Measurements from ENCODE around the gene C9orf153. TPM values are rescaled to one million over a fixed set of nuclear protein-coding genes. Genes with fewer than 3 reads are reported as not detected.

C9orf153 gene
- polyA plus RNA-seq, 1 donor from 2014 or later = not detected

- H3K79me2 ChIP-seq (replicated peaks; ENCODE audit: insufficient read depth, low read length) = no peaks in the 10 kb centered on the region
- H3K27ac ChIP-seq (ENCODE audit: low read length) = no peak overlapping the region
- TF ChIP-seq RAD21 (conservative IDR thresholded peaks at IDR 0.05) (no peak), TAF1 (IDR thresholded peaks at IDR 0.05; ENCODE audit: low read depth) (no peak), MXI1 (conservative IDR thresholded peaks at IDR 0.05; ENCODE audit: poor library complexity, severe bottlenecking) (no peak), POLR2AphosphoS5 (IDR thresholded peaks at IDR 0.05) (no peak), CTCF (IDR thresholded peaks at IDR 0.05; ENCODE audit: poor library complexity, severe bottlenecking) (no peak), SMC3 (conservative IDR thresholded peaks at IDR 0.05; ENCODE audit: poor library complexity) (no peak), EZH2 (IDR thresholded peaks at IDR 0.05; ENCODE audit: borderline replicate concordance, insufficient read depth, low read length, poor library complexity, severe bottlenecking) (no peak), EP300 (conservative IDR thresholded peaks at IDR 0.05; ENCODE audit: poor library complexity, severe bottlenecking) (no peak), REST (IDR thresholded peaks at IDR 0.05; ENCODE audit: borderline replicate concordance) (no peak)
- H3K4me2 ChIP-seq (ENCODE audit: low read length) = no peak overlapping the region
- no peak overlapping the region for H3K4me3 ChIP-seq (ENCODE audit: low read length)
- no peaks in the 10 kb centered on the region for H3K27me3 ChIP-seq (ENCODE audit: insufficient read depth, low read depth, low read length)
- no peaks in the 10 kb centered on the region for H3K36me3 ChIP-seq (ENCODE audit: insufficient read depth, low read length)
- no peaks in the 10 kb centered on the region for H3K9me2 ChIP-seq (ENCODE audit: insufficient read depth, low read length)
- H3F3A ChIP-seq (ENCODE audit: insufficient read depth, low read length, poor library complexity, severe bottlenecking) = no peaks in the 10 kb centered on the region
- H3K9me3 ChIP-seq (ENCODE audit: low read length) = no peaks in the 10 kb centered on the region
- H2AFZ ChIP-seq (ENCODE audit: low read depth, low read length) = no peak overlapping the region
- H4K20me1 ChIP-seq (ENCODE audit: insufficient read depth) = no peaks in the 10 kb centered on the region
- no peak overlapping the region for H3K9ac ChIP-seq (ENCODE audit: low read length)
Measured at GRCh38 chr9:86181379-86182315, 77.8 kb downstream of the C9orf153 start.

DNA sequence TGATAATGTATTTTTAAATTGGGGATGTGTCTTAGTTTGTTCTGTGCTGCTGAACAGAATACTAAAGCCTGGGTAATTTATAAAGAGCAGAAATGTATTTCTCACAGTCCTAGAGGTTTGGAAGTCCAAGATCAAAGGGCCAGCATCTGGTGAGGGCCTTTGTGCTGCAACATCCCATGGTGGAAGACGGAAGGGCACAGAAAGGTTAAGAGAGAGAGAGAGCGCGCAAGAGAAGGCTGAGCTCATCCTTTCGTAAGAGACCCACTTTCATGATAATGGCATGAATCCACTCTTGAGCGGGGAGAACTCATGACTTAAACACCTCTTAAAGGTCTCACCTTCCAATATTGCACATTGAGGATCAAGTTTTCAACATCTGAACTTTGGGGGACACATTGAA, 81.0 kb downstream of the C9orf153 start:
- no peaks in the 10 kb centered on the region for H3F3A ChIP-seq (ENCODE audit: insufficient read depth, low read length, poor library complexity, severe bottlenecking)
- H3K9ac ChIP-seq (ENCODE audit: low read length) = no peak overlapping the region
- no peaks in the 10 kb centered on the region for H3K27me3 ChIP-seq (ENCODE audit: insufficient read depth, low read depth, low read length)
- H3K9me3 ChIP-seq (ENCODE audit: low read length) = no peaks in the 10 kb centered on the region
- TF ChIP-seq EP300 (conservative IDR thresholded peaks at IDR 0.05; ENCODE audit: poor library complexity, severe bottlenecking) = no peak
- H3K9me2 ChIP-seq (ENCODE audit: insufficient read depth, low read length) = no peaks in the 10 kb centered on the region
- no peak overlapping the region for H3K4me3 ChIP-seq (ENCODE audit: low read length)
- no peaks in the 10 kb centered on the region for H4K20me1 ChIP-seq (ENCODE audit: insufficient read depth)
- H3K4me2 ChIP-seq (ENCODE audit: low read length) = no peak overlapping the region
- H3K79me2 ChIP-seq (replicated peaks; ENCODE audit: insufficient read depth, low read length) = no peaks in the 10 kb centered on the region
- no peaks in the 10 kb centered on the region for H3K36me3 ChIP-seq (ENCODE audit: insufficient read depth, low read length)
- H2AFZ ChIP-seq (ENCODE audit: low read depth, low read length) = no peak overlapping the region
- no peak overlapping the region for H3K27ac ChIP-seq (ENCODE audit: low read length)
